ENCODE results near the gene NPEPPS. TPM values are rescaled to one million over a fixed set of nuclear protein-coding genes. Genes with fewer than 3 reads are reported as not detected.

NPEPPS gene
- total RNA-seq, 1 experiment from 2014 or later = 117 TPM

DNA sequence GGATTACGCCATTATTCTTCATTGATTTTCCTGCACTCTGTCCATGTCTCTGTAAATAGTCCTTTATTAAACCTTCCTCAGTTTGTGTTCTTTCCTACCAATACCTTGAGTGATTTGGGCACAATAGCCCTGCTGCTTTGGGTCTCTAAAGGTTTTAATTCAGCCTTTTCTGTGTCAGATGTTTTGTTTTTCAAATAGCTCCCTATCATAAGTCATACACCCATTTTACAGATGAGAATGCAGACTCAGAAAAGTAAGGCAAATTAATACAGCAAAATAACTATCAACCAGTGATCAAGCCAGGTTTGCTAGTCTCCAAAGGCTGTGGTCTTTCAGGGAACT, 93.8 kb downstream of the NPEPPS start:
- Histone ChIP-seq H2BK20ac (ENCODE audit: low read depth, low read length, poor library complexity, severe bottlenecking) (no peak overlapping the region), H3K56ac (ENCODE audit: insufficient read length, low read depth, low read length) (no peak overlapping the region), H2AFZ (ENCODE audit: low read length) (no peak overlapping the region), H3T11ph (ENCODE audit: low read length) (no peak overlapping the region), H3K4me1 (ENCODE audit: insufficient read depth, low read length) (no peaks in the 10 kb centered on the region), H4K91ac (ENCODE audit: insufficient read length, low read depth, low read length) (no peak overlapping the region), H3K4me2 (ENCODE audit: insufficient read depth, insufficient read length, low read length) (no peak overlapping the region), H3K9me3 (ENCODE audit: control insufficient read depth, low read depth, low read length) (no peaks in the 10 kb centered on the region), H2AK5ac (ENCODE audit: insufficient read length, low read length) (no peak overlapping the region), H3K27me3 (ENCODE audit: insufficient read depth, low read length) (no peaks in the 10 kb centered on the region), H3K14ac (ENCODE audit: insufficient read depth, low read length) (no peak overlapping the region), H3K18ac (ENCODE audit: insufficient read length, low read depth, low read length) (no peak overlapping the region), H4K20me1 (ENCODE audit: control insufficient read depth, insufficient read depth, insufficient read length) (no peaks in the 10 kb centered on the region), H3K27ac (ENCODE audit: insufficient read length, low read depth, low read length) (no peak overlapping the region), H2BK120ac (ENCODE audit: low read depth, low read length, poor library complexity, severe bottlenecking) (no peak overlapping the region), H3K4ac (ENCODE audit: low read depth, low read length) (no peak overlapping the region), H3K23ac (ENCODE audit: insufficient read length, low read depth, low read length) (no peak overlapping the region), H2BK12ac (ENCODE audit: insufficient read length, low read depth, low read length) (no peak overlapping the region), H3K79me2 (ENCODE audit: insufficient read depth, low read length) (no peaks in the 10 kb centered on the region), H3K23me2 (ENCODE audit: insufficient read length, low read depth, low read length, poor library complexity, severe bottlenecking) (no peaks in the 10 kb centered on the region), H2BK5ac (ENCODE audit: insufficient read length, low read length) (no peak overlapping the region), H3K9ac (ENCODE audit: extremely low read depth, insufficient read length, low read length) (no peak overlapping the region), H3K79me1 (ENCODE audit: insufficient read depth, low read depth, low read length, poor library complexity, severe bottlenecking) (no peaks in the 10 kb centered on the region), H4K8ac (replicated peaks; ENCODE audit: insufficient read length, low read depth, low read length) (no peak overlapping the region), H2BK15ac (ENCODE audit: low read depth, low read length) (no peak overlapping the region), H4K5ac (ENCODE audit: insufficient read length, low read depth, low read length) (no peak overlapping the region)
- DNase-seq = no peak
- no peaks in the 10 kb centered on the region for H3K9me3 Mint-ChIP-seq
- no peaks in the 10 kb centered on the region for H3K27me3 Mint-ChIP-seq (ENCODE audit: low read depth)
- H3K4me3 Mint-ChIP-seq = no peak overlapping the region
- H3K36me3 Mint-ChIP-seq (ENCODE audit: insufficient read depth in 1 of 3, low read depth in 3 of 3) = peaks cover 8 to 35% (median 18%) of the 10 kb centered on the region in 3 experiments
- peaks cover 11 to 13% of the 10 kb centered on the region in 2 experiments for H3K4me1 Mint-ChIP-seq
- TF ChIP-seq, protein P1, sequence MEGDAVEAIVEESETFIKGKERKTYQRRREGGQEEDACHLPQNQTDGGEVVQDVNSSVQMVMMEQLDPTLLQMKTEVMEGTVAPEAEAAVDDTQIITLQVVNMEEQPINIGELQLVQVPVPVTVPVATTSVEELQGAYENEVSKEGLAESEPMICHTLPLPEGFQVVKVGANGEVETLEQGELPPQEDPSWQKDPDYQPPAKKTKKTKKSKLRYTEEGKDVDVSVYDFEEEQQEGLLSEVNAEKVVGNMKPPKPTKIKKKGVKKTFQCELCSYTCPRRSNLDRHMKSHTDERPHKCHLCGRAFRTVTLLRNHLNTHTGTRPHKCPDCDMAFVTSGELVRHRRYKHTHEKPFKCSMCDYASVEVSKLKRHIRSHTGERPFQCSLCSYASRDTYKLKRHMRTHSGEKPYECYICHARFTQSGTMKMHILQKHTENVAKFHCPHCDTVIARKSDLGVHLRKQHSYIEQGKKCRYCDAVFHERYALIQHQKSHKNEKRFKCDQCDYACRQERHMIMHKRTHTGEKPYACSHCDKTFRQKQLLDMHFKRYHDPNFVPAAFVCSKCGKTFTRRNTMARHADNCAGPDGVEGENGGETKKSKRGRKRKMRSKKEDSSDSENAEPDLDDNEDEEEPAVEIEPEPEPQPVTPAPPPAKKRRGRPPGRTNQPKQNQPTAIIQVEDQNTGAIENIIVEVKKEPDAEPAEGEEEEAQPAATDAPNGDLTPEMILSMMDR (conservative IDR thresholded peaks at IDR 0.05) = no peak
- H3K27ac Mint-ChIP-seq = peak overlapping the region in 1 of 3 experiments; percentile 11; a peak in 2 of 7 replicates
- no CpG with 5 or more reads among the region's 1 CpG for WGBS (ENCODE audit: extremely low coverage, insufficient read length, low lambda C conversion rate)
